ENCODE data around the gene PPP1R3D.

Gene PPP1R3D

GRCh38 chr20:59944726-59945125 lies 4.6 kb upstream of the PPP1R3D start:
- TF ChIP-seq CTCF (IDR thresholded peaks at IDR 0.05; ENCODE audit: extremely low read depth, insufficient read depth, missing control alignments): no peak
- no peak for DNase-seq (ENCODE audit: low spot score)
- in situ Hi-C loops (cut with MboI; ENCODE audit: low pct_unique_long_range_greater_than_20kb, low sequenced_read_pairs, unreplicated experiment): no loop called here

DNA sequence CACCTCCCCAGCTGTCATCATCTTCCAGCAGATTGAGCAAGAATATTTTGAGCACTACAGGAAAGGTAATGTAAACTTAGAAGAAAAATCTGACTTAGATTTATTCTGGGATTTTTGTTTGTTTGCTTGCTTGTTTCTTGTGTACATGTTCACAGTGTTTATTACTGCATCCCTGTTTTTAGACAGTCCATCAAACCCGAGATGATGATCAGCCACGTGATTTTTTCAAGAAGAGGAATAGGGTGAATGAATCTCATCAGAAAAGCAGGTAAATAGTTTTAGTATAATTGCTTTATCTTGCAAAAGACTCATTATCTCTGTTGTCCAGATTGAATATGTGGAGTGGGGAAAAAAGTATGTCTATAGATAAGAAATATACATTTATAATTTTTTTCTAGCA lies 2.1 kb upstream of the PPP1R3D start:
- no peak for DNase-seq (ENCODE audit: low spot score)
- in situ Hi-C loops (cut with MboI; ENCODE audit: low pct_unique_long_range_greater_than_20kb, low sequenced_read_pairs, unreplicated experiment): no loop called here
- TF ChIP-seq CTCF (IDR thresholded peaks at IDR 0.05; ENCODE audit: extremely low read depth, insufficient read depth, missing control alignments): no peak

DNA sequence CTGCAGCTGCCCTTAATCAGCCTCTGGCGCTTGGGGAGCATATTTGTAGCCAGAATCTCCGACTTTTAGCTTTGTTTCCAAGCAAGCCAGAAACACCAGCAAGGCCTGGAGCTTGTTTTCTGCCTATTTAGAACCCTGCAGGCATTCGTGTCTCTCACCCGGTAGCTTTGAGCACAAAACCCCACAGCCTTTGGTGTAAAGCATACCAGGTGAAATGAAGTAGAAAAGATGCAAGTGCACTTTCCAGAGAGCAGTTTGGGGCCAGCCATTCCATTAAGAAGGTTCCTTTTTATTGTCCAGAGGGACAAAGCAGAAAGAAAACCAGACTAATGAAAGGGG lies 820 bp upstream of the PPP1R3D start:
- no peak for TF ChIP-seq CTCF (IDR thresholded peaks at IDR 0.05; ENCODE audit: extremely low read depth, insufficient read depth, missing control alignments)
- no peak for DNase-seq (ENCODE audit: low spot score)
- in situ Hi-C loops (cut with MboI; ENCODE audit: low pct_unique_long_range_greater_than_20kb, low sequenced_read_pairs, unreplicated experiment): no loop called here

- in situ Hi-C loops (cut with MboI; ENCODE audit: low pct_unique_long_range_greater_than_20kb, low sequenced_read_pairs, unreplicated experiment): no loop called here
- no peak for TF ChIP-seq CTCF (IDR thresholded peaks at IDR 0.05; ENCODE audit: extremely low read depth, insufficient read depth, missing control alignments)
- DNase-seq (ENCODE audit: low spot score): no peak
These were observed 301 bp downstream of the PPP1R3D start for GRCh38 chr20:59939879-59940128.

GRCh38 chr20:59939052-59939878 lies 840 bp downstream of the PPP1R3D start:
- DNase-seq (ENCODE audit: low spot score): peak; percentile 32
- in situ Hi-C loops (cut with MboI; ENCODE audit: low pct_unique_long_range_greater_than_20kb, low sequenced_read_pairs, unreplicated experiment): no loop called here
- TF ChIP-seq CTCF (IDR thresholded peaks at IDR 0.05; ENCODE audit: extremely low read depth, insufficient read depth, missing control alignments): no peak

DNA sequence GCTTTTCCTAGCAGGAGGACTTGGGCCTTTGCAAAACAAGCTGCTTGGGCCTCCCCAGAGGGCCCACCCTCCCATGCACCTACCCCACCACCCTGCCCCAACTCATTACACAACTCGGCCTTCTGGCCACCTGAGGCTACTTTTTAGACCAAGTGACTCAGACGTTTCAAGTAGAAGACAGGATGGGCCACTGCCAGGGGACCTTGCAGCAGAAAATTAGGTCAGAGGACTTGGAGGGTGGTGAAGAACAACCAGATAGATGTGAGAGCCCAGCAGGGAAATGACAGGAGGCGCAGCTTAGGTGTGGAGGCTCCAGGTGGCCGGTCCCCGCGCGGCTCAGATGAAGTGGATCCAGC lies 1.4 kb downstream of the PPP1R3D start:
- TF ChIP-seq CTCF (IDR thresholded peaks at IDR 0.05; ENCODE audit: extremely low read depth, insufficient read depth, missing control alignments): no peak
- in situ Hi-C loops (cut with MboI; ENCODE audit: low pct_unique_long_range_greater_than_20kb, low sequenced_read_pairs, unreplicated experiment): no loop called here
- DNase-seq (ENCODE audit: low spot score): no peak

GRCh38 chr20:59938221-59938620 lies 1.9 kb downstream of the PPP1R3D start:
- DNase-seq (ENCODE audit: low spot score): no peak
- no peak for TF ChIP-seq CTCF (IDR thresholded peaks at IDR 0.05; ENCODE audit: extremely low read depth, insufficient read depth, missing control alignments)
- in situ Hi-C loops (cut with MboI; ENCODE audit: low pct_unique_long_range_greater_than_20kb, low sequenced_read_pairs, unreplicated experiment): no loop called here

Measured in GM13977 (cell line).